Measurements from ENCODE around the gene WNT5B.

GRCh38 chr12:1681493-1681807 lies 52.4 kb downstream of the WNT5B start:
- no peak for TF ChIP-seq POLR2A (IDR thresholded peaks at IDR 0.05; ENCODE audit: low read depth, low read length)
- no peak for TF ChIP-seq TAF1 (IDR thresholded peaks at IDR 0.05; ENCODE audit: borderline replicate concordance, low read depth, low read length)

Measured in GM12892 (cell line).